PC-9 (cell line): ENCODE measurements around the gene BEST3. TPM values are rescaled to one million over a fixed set of nuclear protein-coding genes. Genes with fewer than 3 reads are reported as not detected.

Experiments used
- BruUV-seq: library from RNA; stranded (reverse); fragments of 400-500 nt; replicated peaks from 2 replicates; lab custom pipeline; 2021; lab: Mats Ljungman, UMichigan
- CTCF ChIA-PET: fragments of 300-600 bp; sonication (Branson Sonifier 250); formaldehyde crosslinking; loops from one replicate; lab custom pipeline; 2022; ENCODE audit warnings: antibody characterized with exemption; lab: Charles Lee
- POLR2A ChIA-PET: fragments of 300-600 bp; sonication (Branson Sonifier 250); formaldehyde crosslinking; loops from one replicate; lab custom pipeline; 2022; ENCODE audit warnings: antibody characterized with exemption; ENCODE audit not compliant: unreplicated experiment; lab: Charles Lee
- DNase-seq, 2 experiments: peaks; one replicate each; pipeline versions ENCODE4 v3.0.0 to v3.0.0-alpha.2; 2015 to 2022; ENCODE audit warnings: mixed read lengths in 1 of 2
- H2AFZ ChIP-seq: fragments of 200-600 bp; sonication (generic); 2 replicates; pipeline ENCODE4 v1.8.1; 2017; ENCODE audit warnings: antibody characterized with exemption
- H3F3A ChIP-seq: fragments of 200-600 bp; sonication (generic); 2 replicates; pipeline ENCODE4 v1.8.1; 2017; ENCODE audit warnings: antibody characterized with exemption, mild to moderate bottlenecking, low read depth; ENCODE audit not compliant: insufficient read depth
- H3K27ac ChIP-seq: fragments of 200-600 bp; sonication (generic); 2 replicates; pipeline ENCODE4 v1.6.1; 2016; ENCODE audit warnings: mixed run types
- H3K27me3 ChIP-seq: fragments of 200-600 bp; sonication (generic); 2 replicates; pipeline ENCODE4 v1.6.1; 2016; ENCODE audit warnings: low read depth, mixed run types; ENCODE audit not compliant: insufficient read depth
- H3K36me3 ChIP-seq: fragments of 200-600 bp; sonication (generic); 2 replicates; pipeline ENCODE4 v1.6.1; 2016; ENCODE audit warnings: low read depth, mixed run types
- H3K4me1 ChIP-seq: fragments of 200-600 bp; sonication (generic); replicated peaks from 2 replicates; pipeline ENCODE4 v1.6.1; 2016; ENCODE audit warnings: mixed run types; ENCODE audit not compliant: insufficient read depth
- H3K4me2 ChIP-seq: fragments of 200-600 bp; sonication (generic); 2 replicates; pipeline ENCODE4 v1.6.1; 2017; ENCODE audit warnings: mixed run types
- H3K4me3 ChIP-seq: fragments of 200-600 bp; sonication (generic); 2 replicates; pipeline ENCODE4 v1.6.1; 2016; ENCODE audit warnings: mixed run types
- H3K79me2 ChIP-seq: fragments of 200-600 bp; sonication (generic); 2 replicates; pipeline ENCODE4 v1.6.1; 2017; ENCODE audit warnings: low read depth, mixed run types
- H3K9me2 ChIP-seq: fragments of 200-600 bp; sonication (generic); 2 replicates; pipeline ENCODE4 v1.8.1; 2017; ENCODE audit warnings: mild to moderate bottlenecking; ENCODE audit not compliant: insufficient read depth
- H3K9me3 ChIP-seq: fragments of 200-600 bp; sonication (generic); 2 replicates; pipeline ENCODE4 v1.8.1; 2016; ENCODE audit warnings: low read depth; ENCODE audit not compliant: insufficient read depth
- H4K20me1 ChIP-seq: fragments of 200-600 bp; sonication (generic); 2 replicates; pipeline ENCODE4 v1.8.1; 2017; ENCODE audit not compliant: insufficient read depth
- EZH2 ChIP-seq: fragments of 200-600 bp; sonication (generic); IDR thresholded peaks from 2 replicates; pipeline ENCODE4 v1.8.0; 2017; ENCODE audit warnings: antibody characterized with exemption, low read depth
- intact Hi-C: fragments of 100-400 bp; cut with micrococcal nuclease; formaldehyde crosslinking; loops from one replicate; pipeline ENCODE4 v1.10.0; 2022; ENCODE audit not compliant: unreplicated experiment
- total RNA-seq: library from RNA; stranded (reverse); gene quantifications from 2 replicates; pipeline ENCODE4 v1.2.3, GENCODE V29; 2021
- TF ChIP-seq, protein P1 (sequence below): fragments of 200-600 bp; sonication (generic); conservative IDR thresholded peaks from 2 replicates; pipeline ENCODE4 v1.6.1; 2017; ENCODE audit warnings: mixed run types, antibody characterized with exemption, mild to moderate bottlenecking, moderate library complexity

Gene BEST3
- total RNA-seq, 1 experiment from 2014 or later: 0.17 TPM

DNA sequence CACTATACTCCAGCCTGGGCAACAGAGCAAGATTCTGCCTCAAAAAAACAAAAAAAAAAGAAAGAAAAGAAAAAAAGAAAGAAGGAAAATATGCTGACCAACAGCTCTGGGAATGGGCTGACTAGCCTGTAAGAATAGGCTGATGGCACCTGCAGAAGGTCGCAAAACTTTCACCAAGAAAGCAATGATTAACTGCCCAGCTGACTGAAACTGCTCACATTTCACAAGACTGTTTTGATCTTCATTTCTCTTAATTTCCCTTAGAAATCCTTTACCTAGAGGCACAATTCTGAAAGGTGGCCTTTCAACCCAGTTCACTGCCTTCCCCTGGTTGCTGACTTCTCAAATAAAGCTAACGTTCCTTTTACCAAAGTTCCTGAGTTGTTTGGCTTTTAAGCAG is 12.4 kb downstream of the BEST3 start:
- no peaks in the 10 kb centered on the region for H3K9me3 ChIP-seq
- H3K9me2 ChIP-seq: no peaks in the 10 kb centered on the region
- no peak overlapping the region for H3K4me3 ChIP-seq
- DNase-seq: no peak
- no peaks in the 10 kb centered on the region for H4K20me1 ChIP-seq
- intact Hi-C loops: loop anchor here (5.0 kb wide), 1 partner anchor 46 kb away; no protein-coding TSS in a partner anchor
- peaks cover 21% of the 10 kb centered on the region for H3K4me1 ChIP-seq
- H3K79me2 ChIP-seq: no peaks in the 10 kb centered on the region
- ChIA-PET POLR2A (interaction anchor here (0.6 kb wide), 1 partner anchor 124 kb away, joined by 8 read pairs; no protein-coding TSS in a partner anchor), CTCF (no interaction called here)
- no peak for TF ChIP-seq EZH2
- TF ChIP-seq, protein P1, sequence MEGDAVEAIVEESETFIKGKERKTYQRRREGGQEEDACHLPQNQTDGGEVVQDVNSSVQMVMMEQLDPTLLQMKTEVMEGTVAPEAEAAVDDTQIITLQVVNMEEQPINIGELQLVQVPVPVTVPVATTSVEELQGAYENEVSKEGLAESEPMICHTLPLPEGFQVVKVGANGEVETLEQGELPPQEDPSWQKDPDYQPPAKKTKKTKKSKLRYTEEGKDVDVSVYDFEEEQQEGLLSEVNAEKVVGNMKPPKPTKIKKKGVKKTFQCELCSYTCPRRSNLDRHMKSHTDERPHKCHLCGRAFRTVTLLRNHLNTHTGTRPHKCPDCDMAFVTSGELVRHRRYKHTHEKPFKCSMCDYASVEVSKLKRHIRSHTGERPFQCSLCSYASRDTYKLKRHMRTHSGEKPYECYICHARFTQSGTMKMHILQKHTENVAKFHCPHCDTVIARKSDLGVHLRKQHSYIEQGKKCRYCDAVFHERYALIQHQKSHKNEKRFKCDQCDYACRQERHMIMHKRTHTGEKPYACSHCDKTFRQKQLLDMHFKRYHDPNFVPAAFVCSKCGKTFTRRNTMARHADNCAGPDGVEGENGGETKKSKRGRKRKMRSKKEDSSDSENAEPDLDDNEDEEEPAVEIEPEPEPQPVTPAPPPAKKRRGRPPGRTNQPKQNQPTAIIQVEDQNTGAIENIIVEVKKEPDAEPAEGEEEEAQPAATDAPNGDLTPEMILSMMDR: no peak
- no peak overlapping the region for H2AFZ ChIP-seq
- H3K27me3 ChIP-seq: no peaks in the 10 kb centered on the region
- H3K27ac ChIP-seq: no peak overlapping the region
- H3K4me2 ChIP-seq: no peak overlapping the region
- BruUV-seq: no TSS peak
- no peaks in the 10 kb centered on the region for H3K36me3 ChIP-seq
- peaks cover 15% of the 10 kb centered on the region for H3F3A ChIP-seq

DNA sequence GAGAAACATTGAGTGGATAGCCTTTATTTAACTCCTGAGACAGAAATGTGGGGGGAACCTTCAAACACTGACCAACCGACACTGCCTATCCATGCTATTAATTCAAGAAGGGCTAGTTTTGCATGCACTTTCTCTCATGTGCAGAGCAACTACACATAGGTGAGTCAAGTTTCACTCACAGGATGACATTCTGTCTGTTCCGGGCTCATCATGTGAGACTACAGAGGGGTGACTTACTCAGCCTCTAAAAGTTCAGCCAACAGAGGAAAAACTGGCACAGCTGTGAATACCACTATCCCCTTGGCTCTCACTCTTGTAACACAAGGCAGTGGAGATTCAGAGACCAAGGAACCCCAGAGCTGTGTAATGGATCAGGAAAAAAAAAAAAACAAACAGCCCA is 13.3 kb downstream of the BEST3 start:
- Histone ChIP-seq H2AFZ (no peak overlapping the region), H3K27ac (no peak overlapping the region), H4K20me1 (no peaks in the 10 kb centered on the region), H3K27me3 (no peaks in the 10 kb centered on the region), H3K4me3 (no peak overlapping the region), H3F3A (peaks cover 15% of the 10 kb centered on the region), H3K4me1 (peaks cover 21% of the 10 kb centered on the region), H3K9me2 (no peaks in the 10 kb centered on the region), H3K36me3 (no peaks in the 10 kb centered on the region), H3K9me3 (no peaks in the 10 kb centered on the region), H3K79me2 (no peaks in the 10 kb centered on the region), H3K4me2 (no peak overlapping the region)
- intact Hi-C loops: loop anchor here (5.0 kb wide), 1 partner anchor 46 kb away; no protein-coding TSS in a partner anchor
- DNase-seq: no peak
- POLR2A ChIA-PET: no interaction called here
- no TSS peak for BruUV-seq
- TF ChIP-seq, protein P1: no peak
- no peak for TF ChIP-seq EZH2
- CTCF ChIA-PET: no interaction called here

DNA sequence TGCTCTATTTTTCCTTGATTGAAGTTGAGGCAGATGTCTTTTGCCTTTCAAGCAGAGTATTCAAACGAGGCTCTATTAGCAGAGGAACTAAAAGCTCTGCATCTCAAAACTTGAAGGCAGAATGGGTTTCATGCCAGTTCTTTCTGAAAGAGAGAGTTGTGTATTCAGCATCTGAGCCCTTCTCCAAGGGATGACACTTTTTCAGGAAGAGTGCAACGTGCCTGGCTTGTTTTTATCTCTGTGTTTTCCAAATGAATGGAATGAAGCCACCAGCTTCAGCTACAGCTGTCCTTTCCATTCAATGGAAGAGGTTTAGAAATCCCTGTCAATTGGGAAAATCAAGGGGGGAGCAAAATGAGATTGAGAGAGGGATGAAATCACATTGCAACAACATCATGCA is 14.6 kb downstream of the BEST3 start:
- H3K9me2 ChIP-seq: no peaks in the 10 kb centered on the region
- no peak overlapping the region for H3K4me2 ChIP-seq
- H3K36me3 ChIP-seq: no peaks in the 10 kb centered on the region
- H2AFZ ChIP-seq: no peak overlapping the region
- no peaks in the 10 kb centered on the region for H3K27me3 ChIP-seq
- intact Hi-C loops: no loop called here
- ChIA-PET CTCF (no interaction called here), POLR2A (no interaction called here)
- H3K9me3 ChIP-seq: no peaks in the 10 kb centered on the region
- H3K4me1 ChIP-seq: peaks cover 17% of the 10 kb centered on the region
- peaks cover 12% of the 10 kb centered on the region for H3F3A ChIP-seq
- no peak for DNase-seq
- no TSS peak for BruUV-seq
- H3K4me3 ChIP-seq: no peak overlapping the region
- no peaks in the 10 kb centered on the region for H4K20me1 ChIP-seq
- no peak for TF ChIP-seq EZH2
- TF ChIP-seq, protein P1: no peak
- H3K27ac ChIP-seq: no peak overlapping the region
- no peaks in the 10 kb centered on the region for H3K79me2 ChIP-seq
